Heart right ventricle (tissue), 16 donors: ENCODE measurements around the gene PNPO. TPM values are rescaled to one million over a fixed set of nuclear protein-coding genes. Genes with fewer than 3 reads are reported as not detected.

Source experiments
- ATAC-seq, 8 donors: fragments of 200-7000 bp; cut with Tn5 transposase; one replicate each; pipeline ENCODE4 v1.9.1; 2020; ENCODE audit warnings: mild to moderate bottlenecking in 8 of 8, moderate library complexity in 8 of 8, moderate number of reproducible peaks in 1 of 8
- DNase-seq, 2 donors: peaks; one replicate each; pipeline ENCODE4 v3.0.0-alpha.2; 2020
- H3K27ac ChIP-seq, 10 donors: fragments of 200-600 bp; sonication (generic) in 2 of 10; one replicate each; pipeline versions ENCODE4 v1.5.0 to v1.8.0; 2020 to 2022; ENCODE audit warnings: mild to moderate bottlenecking in 3 of 10
- H3K27me3 ChIP-seq, 7 donors: fragments of 200-600 bp; one replicate each; pipeline ENCODE4 v1.8.0; 2021 to 2022; ENCODE audit warnings: mild to moderate bottlenecking in 2 of 7
- H3K36me3 ChIP-seq, 9 donors: fragments of 200-600 bp; sonication (generic) in 1 of 9; one replicate each; pipeline versions ENCODE4 v1.5.0 to v1.8.0; 2020 to 2022; ENCODE audit warnings: mild to moderate bottlenecking in 2 of 9
- H3K4me1 ChIP-seq, 9 donors: fragments of 200-600 bp; sonication (generic) in 1 of 9; one replicate each; pipeline versions ENCODE4 v1.5.0 to v1.8.0; 2020 to 2022; ENCODE audit warnings: mild to moderate bottlenecking in 4 of 9
- H3K4me3 ChIP-seq, 10 donors: fragments of 200-600 bp; sonication (generic) in 2 of 10; one replicate each; pipeline versions ENCODE4 v1.5.0 to v1.8.0; 2020 to 2022; ENCODE audit warnings: mild to moderate bottlenecking in 7 of 10, moderate library complexity in 2 of 10
- H3K9me3 ChIP-seq, 11 donors: fragments of 200-600 bp in 10 of 11; sonication (generic) in 2 of 11; one replicate each; pipeline versions ENCODE4 v1.5.0 to v1.8.0; 2013 to 2022; ENCODE audit warnings: mild to moderate bottlenecking in 2 of 11, control low read depth in 1 of 11, moderate library complexity in 1 of 11
- WGBS, 2 donors: extraction: QIAGEN DNeasy Blood & Tissue Kit; methylation state at CpG; one replicate each; pipeline ENCODE4 v1.1.7; 2013; ENCODE audit warnings: inconsistent platforms in 1 of 2; 5-methylcytosine and 5-hydroxymethylcytosine counted together
- intact Hi-C, 10 donors: fragments of 100-400 bp; cut with DNase I; formaldehyde crosslinking; loops; one replicate each; pipeline versions ENCODE4 v1.11.1 to v1.14.2; 2022
- polyA plus RNA-seq, 2 donors: library from polyadenylated mRNA; stranded (reverse); fragments of 200-250 nt; gene quantifications; one replicate each; pipeline ENCODE4 v1.2.3, GENCODE V29; 2013
- total RNA-seq, 10 donors: library from RNA; stranded (reverse); fragmentation: NEBNext Ultra II Directional in 3 of 10; extraction: Animal tissue kit (Norgen Biotek cat#: 25700) in 3 of 10; gene quantifications; one replicate each; pipeline versions ENCODE4 v1.2.1 to v1.2.4, GENCODE V29; 2021 to 2023
- TF ChIP-seq, protein P1 (sequence below), 9 donors: fragments of 200-600 bp; sonication (generic) in 2 of 9; IDR thresholded peaks; one replicate each; pipeline versions ENCODE4 v1.5.0 to v1.8.0; 2021 to 2022; ENCODE audit warnings: antibody characterized with exemption in 9 of 9, mild to moderate bottlenecking in 5 of 9, moderate library complexity in 1 of 9
- donor health status: Arrhythmogenic right ventricular cardiomyopathy.
- donor health status: ischemic (EF 13 %, LVEDD 7.1; RV severe dilation, severe dysfunction).
- donor health status: healthy with polysubstance abuse.
- donor health status: DM: no; HTN: yes; CAD: no.
- donor health status: DM: no; HTN: no; CAD: no.
- donor health status: ischemic (EF 25% LVEDD 6.9; RV normal size, moderate dysfunction).
- donor health status: ischemic (EF 25% LVEDD 5.7; RV mildly dilated, moderate dysfunction).
- donor health status: healthy.
- donor health status: DM: yes; HTN: yes; CAD: no.
- donor health status: Ischemic cardiomyopathy.
- donor health status: ischemic (EF 35%, LVEDD 5.7; RV mildly dilated, moderate dysfunction).
- donor health status: nonischemic (EF 11% LVEDD 7.7; RV severe dilation, severe dysfunction).
- donor health status: DM: yes; HTN: yes; CAD: no.
- donor health status: PGD.
- donor health status: ischemic (EF 29% LVEDD 5.4; RV normal size, mild dysfunction).
- donor health status: nonischemic (EF 23%, LVEDD 6.1; RV moderate dilation, normal function).

PNPO gene
- total and polyA plus RNA-seq, 12 donors, result 9.5 to 37.0 (median 29.9) TPM

DNA sequence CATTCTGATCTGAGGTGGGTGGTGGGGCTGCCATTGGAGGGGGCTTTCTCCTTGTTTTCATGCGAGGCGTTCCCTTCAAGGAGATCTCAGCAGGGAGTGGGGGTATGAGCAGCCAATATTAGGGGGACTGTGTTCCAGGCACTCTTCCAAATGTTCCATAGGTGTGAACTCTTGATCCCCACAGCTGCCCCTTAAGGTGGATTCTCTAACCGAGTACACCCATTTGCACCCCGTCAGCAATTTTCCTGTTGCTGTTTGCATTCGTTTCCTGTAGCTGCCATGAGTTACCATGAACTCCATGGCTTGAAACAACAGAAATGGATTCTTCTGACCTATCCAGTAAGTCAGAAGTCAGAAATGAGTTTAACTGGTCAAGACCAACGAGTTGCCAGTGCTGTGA, 20.0 kb downstream of the PNPO start:
- Histone ChIP-seq H3K4me1 (no peaks in the 10 kb centered on the region), H3K27ac (no peak overlapping the region), H3K4me3 (no peak overlapping the region), H3K36me3 (no peaks in the 10 kb centered on the region), H3K9me3 (peaks cover 0 to 5% (median 0%) of the 10 kb centered on the region in 11 donors), H3K27me3 (no peaks in the 10 kb centered on the region)
- intact Hi-C loops, result loop anchor here in 2 of 10 donors (5.0 to 10.0 kb wide), 2 partner anchors 114 to 117 kb away; partner anchors contain the start of gene SCRN2 (in 1 of the 2)
- WGBS, 2 donors, result 81 to 87% methylated on average over 6 of the region's 6 CpGs
- TF ChIP-seq, protein P1, sequence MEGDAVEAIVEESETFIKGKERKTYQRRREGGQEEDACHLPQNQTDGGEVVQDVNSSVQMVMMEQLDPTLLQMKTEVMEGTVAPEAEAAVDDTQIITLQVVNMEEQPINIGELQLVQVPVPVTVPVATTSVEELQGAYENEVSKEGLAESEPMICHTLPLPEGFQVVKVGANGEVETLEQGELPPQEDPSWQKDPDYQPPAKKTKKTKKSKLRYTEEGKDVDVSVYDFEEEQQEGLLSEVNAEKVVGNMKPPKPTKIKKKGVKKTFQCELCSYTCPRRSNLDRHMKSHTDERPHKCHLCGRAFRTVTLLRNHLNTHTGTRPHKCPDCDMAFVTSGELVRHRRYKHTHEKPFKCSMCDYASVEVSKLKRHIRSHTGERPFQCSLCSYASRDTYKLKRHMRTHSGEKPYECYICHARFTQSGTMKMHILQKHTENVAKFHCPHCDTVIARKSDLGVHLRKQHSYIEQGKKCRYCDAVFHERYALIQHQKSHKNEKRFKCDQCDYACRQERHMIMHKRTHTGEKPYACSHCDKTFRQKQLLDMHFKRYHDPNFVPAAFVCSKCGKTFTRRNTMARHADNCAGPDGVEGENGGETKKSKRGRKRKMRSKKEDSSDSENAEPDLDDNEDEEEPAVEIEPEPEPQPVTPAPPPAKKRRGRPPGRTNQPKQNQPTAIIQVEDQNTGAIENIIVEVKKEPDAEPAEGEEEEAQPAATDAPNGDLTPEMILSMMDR (IDR thresholded peaks at IDR 0.05), result no peak
- DNase-seq, result no peak
- no peak for ATAC-seq

DNA sequence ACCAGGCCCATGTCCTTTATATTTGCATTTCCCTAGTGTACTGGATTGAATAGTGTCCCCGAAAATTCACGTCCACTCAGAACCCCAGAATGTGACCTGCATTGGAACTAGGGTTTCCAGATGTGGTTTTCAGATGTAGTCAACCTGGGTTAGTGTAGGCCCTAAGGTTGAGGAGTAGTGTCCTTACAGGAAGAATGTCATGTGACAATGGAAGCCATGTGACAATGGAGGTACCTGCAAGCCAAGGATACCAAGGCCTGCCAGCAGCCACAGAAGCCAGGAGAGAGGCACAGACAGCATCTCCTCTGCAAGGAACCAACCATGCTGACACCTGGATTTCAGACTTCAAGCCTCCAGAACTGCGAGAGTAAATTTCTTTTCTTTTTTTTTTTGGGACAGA, 21.5 kb downstream of the PNPO start:
- Histone ChIP-seq H3K9me3 (peaks cover 0 to 5% (median 0%) of the 10 kb centered on the region in 11 donors), H3K27me3 (no peaks in the 10 kb centered on the region), H3K36me3 (no peaks in the 10 kb centered on the region), H3K27ac (no peak overlapping the region), H3K4me3 (no peak overlapping the region), H3K4me1 (no peaks in the 10 kb centered on the region)
- TF ChIP-seq, protein P1 (IDR thresholded peaks at IDR 0.05), result no peak
- no peak for DNase-seq
- no peak for ATAC-seq
- intact Hi-C loops, result loop anchor here in 2 of 10 donors (5.0 to 10.0 kb wide), 2 partner anchors 116 to 118 kb away; partner anchors contain the start of gene SCRN2 (in 1 of the 2)
- 80 to 90% methylated on average over 3 of the region's 3 CpGs for WGBS, 2 donors

DNA sequence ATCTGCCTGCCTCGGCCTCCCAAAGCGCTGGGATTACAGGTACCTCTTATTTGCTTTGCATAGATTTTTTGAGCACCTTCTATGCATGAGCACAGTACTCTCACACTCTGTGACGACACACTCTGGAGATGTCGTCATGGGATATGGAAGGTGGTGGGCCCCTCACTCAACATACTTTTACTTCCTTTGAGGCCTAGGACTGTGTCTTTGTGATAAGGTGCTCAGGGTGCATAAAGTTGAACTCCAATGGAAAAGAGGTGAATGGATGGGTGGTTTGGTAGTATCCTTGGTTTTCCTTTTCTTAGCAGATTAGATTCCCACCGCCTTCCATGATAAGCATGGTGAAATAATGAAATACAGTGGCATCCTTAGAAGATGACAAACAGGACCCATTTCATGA, 23.5 kb downstream of the PNPO start:
- TF ChIP-seq, protein P1 (IDR thresholded peaks at IDR 0.05), result no peak
- Histone ChIP-seq H3K27ac (no peak overlapping the region), H3K4me3 (no peak overlapping the region), H3K9me3 (peaks cover 0 to 5% (median 0%) of the 10 kb centered on the region in 11 donors), H3K27me3 (no peaks in the 10 kb centered on the region), H3K36me3 (no peaks in the 10 kb centered on the region), H3K4me1 (no peaks in the 10 kb centered on the region)
- no peak for DNase-seq
- 93 to 95% methylated on average over 5 of the region's 5 CpGs for WGBS, 2 donors
- intact Hi-C loops, result loop anchor here in 2 of 10 donors (5.0 to 10.0 kb wide), 2 partner anchors 118 to 120 kb away; partner anchors contain the start of gene SCRN2 (in 1 of the 2)
- ATAC-seq, result no peak

DNA sequence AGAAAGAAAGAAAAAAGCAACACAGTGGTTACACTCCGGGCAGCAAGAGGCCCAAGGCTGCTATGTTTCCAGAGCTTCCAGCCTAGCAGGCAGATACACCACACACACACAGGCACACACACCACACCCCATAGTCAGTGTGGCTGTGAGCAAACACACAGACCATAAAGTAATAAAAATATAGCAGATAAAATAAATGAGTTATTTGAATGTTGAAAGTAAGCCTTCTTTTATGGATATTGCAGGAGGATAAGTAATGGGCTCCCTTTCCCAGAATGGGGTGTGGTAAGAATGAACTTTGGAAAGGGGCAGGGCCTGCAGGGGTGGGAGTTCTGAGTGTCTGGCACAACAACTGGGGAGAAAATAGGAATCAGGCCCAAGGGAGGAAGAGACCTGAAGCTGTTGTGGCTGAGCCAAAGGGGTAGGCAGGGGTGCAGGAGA, 24.7 kb downstream of the PNPO start:
- DNase-seq, result no peak
- ATAC-seq, result no peak
- TF ChIP-seq, protein P1 (IDR thresholded peaks at IDR 0.05), result no peak
- Histone ChIP-seq H3K27ac (no peak overlapping the region), H3K4me1 (peaks cover 0 to 7% (median 5%) of the 10 kb centered on the region in 9 donors), H3K4me3 (no peak overlapping the region), H3K27me3 (no peaks in the 10 kb centered on the region), H3K36me3 (no peaks in the 10 kb centered on the region), H3K9me3 (peaks cover 0 to 5% (median 0%) of the 10 kb centered on the region in 11 donors)
- intact Hi-C loops, result loop anchor here in 1 of 10 donors (10.0 kb wide), 1 partner anchor 121 kb away; the partner anchor contains the start of gene SCRN2
- 52 to 72% methylated on average over 1 of the region's 1 CpG for WGBS, 2 donors
